Right lobe of liver (tissue), 4 donors: ENCODE measurements around the gene KIAA1958.

Source experiments
- CTCF ChIP-seq, 4 donors: fragments of 200-600 bp in 3 of 4; fragments of 450-650 bp in 1 of 4; IDR thresholded peaks; one replicate each; pipeline versions ENCODE4 v1.5.1 to v1.8.0; 2016 to 2022; ENCODE audit warnings: antibody characterized with exemption in 4 of 4, mild to moderate bottlenecking in 2 of 4
- POLR2A ChIP-seq: fragments of 450-650 bp; IDR thresholded peaks from one replicate; pipeline ENCODE4 v1.6.1; 2017; ENCODE audit warnings: antibody characterized with exemption, mild to moderate bottlenecking
- donor health status: DM: no; HTN: no; CAD: no.
- donor health status: DM: no; HTN: no; CAD: no.
- donor health status: DM: no; HTN: yes; CAD: no.

- TF ChIP-seq CTCF (IDR thresholded peaks at IDR 0.05) (no peak), POLR2A (no peak)
Observed at GRCh38 chr9:112493393-112494137, 6.9 kb downstream of the KIAA1958 start.
